Breast epithelium (tissue), 4 donors: ENCODE data around the gene ATP2C1. TPM values are rescaled to one million over a fixed set of nuclear protein-coding genes. Genes with fewer than 3 reads are reported as not detected.
"Not testable (repeated sequence)": the region's sequence is repeated elsewhere in the genome, so short reads cannot be mapped to it uniquely, and the experiment has no call there.

Experiments
- DNase-seq, 2 donors: peaks; one replicate each; pipeline ENCODE4 v3.0.0-alpha.2; 2019; ENCODE audit warnings: low spot score in 2 of 2
- H3K27ac ChIP-seq, 2 donors: fragments of 200-600 bp; sonication (generic) in 1 of 2; one replicate each; pipeline ENCODE4 v1.5.1; 2016 to 2019; ENCODE audit warnings: mild to moderate bottlenecking in 1 of 2
- H3K27me3 ChIP-seq, 2 donors: fragments of 200-600 bp; sonication (generic) in 1 of 2; one replicate each; pipeline versions ENCODE4 v1.5.1 to v1.6.0; 2017 to 2019; ENCODE audit warnings: control low read depth in 1 of 2, mild to moderate bottlenecking in 1 of 2
- H3K36me3 ChIP-seq: fragments of 200-600 bp; one replicate; pipeline ENCODE4 v1.5.1; 2019
- H3K4me1 ChIP-seq, 2 donors: fragments of 200-600 bp; sonication (generic); one replicate each; pipeline ENCODE4 v1.5.1; 2016 to 2019; ENCODE audit warnings: control low read depth in 1 of 2
- H3K4me3 ChIP-seq, 3 donors: fragments of 200-600 bp; sonication (generic); 1 replicate in 2 of 3; 2 replicates in 1 of 3; pipeline ENCODE4 v1.5.1; 2016 to 2019; ENCODE audit warnings: mild to moderate bottlenecking in 3 of 3, moderate library complexity in 2 of 3
- H3K9me3 ChIP-seq, 2 donors: fragments of 200-600 bp; sonication (generic) in 1 of 2; one replicate each; pipeline ENCODE4 v1.5.1; 2016 to 2019; ENCODE audit warnings: control low read depth in 1 of 2
- POLR2A ChIP-seq: fragments of 450-650 bp; IDR thresholded peaks from one replicate; pipeline ENCODE4 v1.6.1; 2016; ENCODE audit warnings: antibody characterized with exemption, mild to moderate bottlenecking, moderate library complexity
- POLR2AphosphoS5 ChIP-seq, 3 donors: sonication (generic); formaldehyde crosslinking; IDR thresholded peaks; one replicate each; pipeline ENCODE4 v1.6.1; 2017; ENCODE audit warnings: antibody characterized with exemption in 3 of 3
- intact Hi-C: fragments of 100-400 bp; cut with DNase I; formaldehyde crosslinking; loops from one replicate; pipeline ENCODE4 v1.15.1; 2023; ENCODE audit warnings: low total_unique reads
- total RNA-seq, 3 donors: library from RNA; depleted of rRNA; stranded (reverse); fragments of >200 nt; gene quantifications; one replicate each; pipeline ENCODE4 v1.1.0, GENCODE V29; 2016
- TF ChIP-seq, protein P1 (sequence below), 3 donors: fragments of 450-650 bp; IDR thresholded peaks; one replicate each; pipeline ENCODE4 v1.5.1; 2016 to 2017; ENCODE audit warnings: antibody characterized with exemption in 3 of 3, mild to moderate bottlenecking in 3 of 3, moderate library complexity in 3 of 3

The ATP2C1 gene
- total RNA-seq, 3 donors from 2014 or later, result 59.4 to 76.4 (median 76.2) TPM

DNA sequence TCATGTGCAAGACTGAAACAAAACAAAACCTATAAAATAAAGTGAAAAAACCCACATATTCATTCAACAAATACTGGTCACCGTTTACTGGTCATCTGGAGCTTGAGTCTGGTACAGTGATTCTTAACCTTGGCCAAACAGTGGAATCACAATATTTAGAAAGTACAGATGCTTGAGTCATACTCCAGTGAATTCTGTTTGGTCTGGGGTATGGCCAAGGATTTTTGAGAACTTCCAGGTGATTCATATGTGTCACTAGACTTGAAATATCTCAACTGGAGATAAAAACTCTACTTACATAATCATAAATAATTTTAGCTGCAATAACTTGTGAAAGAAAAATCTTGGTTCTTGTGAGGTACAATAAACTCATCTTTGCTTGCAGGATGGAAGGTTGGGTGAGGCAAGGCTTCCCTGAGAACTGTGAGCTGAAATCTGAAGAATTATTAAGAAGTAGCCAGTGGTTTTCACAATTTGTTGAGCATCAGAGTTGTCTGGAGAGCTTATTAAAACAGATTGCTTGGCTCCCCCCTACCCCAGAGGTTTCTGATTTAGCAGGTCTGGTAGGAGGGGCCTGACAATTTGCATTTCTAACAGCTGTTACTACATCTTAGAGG is 142.4 kb downstream of the ATP2C1 start:
- TF ChIP-seq POLR2A (no peak), POLR2AphosphoS5 (IDR thresholded peaks at IDR 0.05) (no peak)
- TF ChIP-seq, protein P1, sequence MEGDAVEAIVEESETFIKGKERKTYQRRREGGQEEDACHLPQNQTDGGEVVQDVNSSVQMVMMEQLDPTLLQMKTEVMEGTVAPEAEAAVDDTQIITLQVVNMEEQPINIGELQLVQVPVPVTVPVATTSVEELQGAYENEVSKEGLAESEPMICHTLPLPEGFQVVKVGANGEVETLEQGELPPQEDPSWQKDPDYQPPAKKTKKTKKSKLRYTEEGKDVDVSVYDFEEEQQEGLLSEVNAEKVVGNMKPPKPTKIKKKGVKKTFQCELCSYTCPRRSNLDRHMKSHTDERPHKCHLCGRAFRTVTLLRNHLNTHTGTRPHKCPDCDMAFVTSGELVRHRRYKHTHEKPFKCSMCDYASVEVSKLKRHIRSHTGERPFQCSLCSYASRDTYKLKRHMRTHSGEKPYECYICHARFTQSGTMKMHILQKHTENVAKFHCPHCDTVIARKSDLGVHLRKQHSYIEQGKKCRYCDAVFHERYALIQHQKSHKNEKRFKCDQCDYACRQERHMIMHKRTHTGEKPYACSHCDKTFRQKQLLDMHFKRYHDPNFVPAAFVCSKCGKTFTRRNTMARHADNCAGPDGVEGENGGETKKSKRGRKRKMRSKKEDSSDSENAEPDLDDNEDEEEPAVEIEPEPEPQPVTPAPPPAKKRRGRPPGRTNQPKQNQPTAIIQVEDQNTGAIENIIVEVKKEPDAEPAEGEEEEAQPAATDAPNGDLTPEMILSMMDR (IDR thresholded peaks at IDR 0.05), result no peak
- Histone ChIP-seq H3K27me3 (no peaks in the 10 kb centered on the region), H3K4me1 (no peaks in the 10 kb centered on the region), H3K27ac (no peak overlapping the region), H3K9me3 (no peaks in the 10 kb centered on the region), H3K4me3 (no peak overlapping the region), H3K36me3 (no peaks in the 10 kb centered on the region)
- intact Hi-C loops, result no loop called here
- DNase-seq, result no peak

DNA sequence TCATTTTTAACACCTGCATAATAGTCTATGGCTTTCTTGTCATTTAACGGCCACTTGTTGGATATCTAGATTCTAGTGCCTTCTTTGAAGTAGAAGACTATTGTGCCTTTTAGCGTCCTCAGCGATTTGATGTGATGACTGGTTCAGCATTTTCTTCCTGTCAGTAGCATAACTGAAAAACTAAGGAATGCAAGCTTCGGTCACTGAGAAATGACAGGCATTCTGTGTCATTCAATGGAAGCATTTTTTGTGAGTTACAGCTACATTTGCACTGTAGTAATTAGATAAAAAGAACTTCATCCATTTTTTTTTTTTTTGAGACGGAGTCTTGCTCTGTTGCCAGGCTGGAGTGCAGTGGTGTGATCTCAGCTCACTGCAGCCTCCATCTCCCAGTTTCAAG is 143.1 kb downstream of the ATP2C1 start:
- Histone ChIP-seq H3K9me3 (no peaks in the 10 kb centered on the region), H3K36me3 (no peaks in the 10 kb centered on the region), H3K4me1 (no peaks in the 10 kb centered on the region), H3K27ac (no peak overlapping the region), H3K4me3 (no peak overlapping the region), H3K27me3 (no peaks in the 10 kb centered on the region)
- intact Hi-C loops, result no loop called here
- no peak for DNase-seq
- TF ChIP-seq POLR2AphosphoS5 (IDR thresholded peaks at IDR 0.05), result no peak
- TF ChIP-seq POLR2A, result no peak
- TF ChIP-seq, protein P1 (IDR thresholded peaks at IDR 0.05), result no peak

DNA sequence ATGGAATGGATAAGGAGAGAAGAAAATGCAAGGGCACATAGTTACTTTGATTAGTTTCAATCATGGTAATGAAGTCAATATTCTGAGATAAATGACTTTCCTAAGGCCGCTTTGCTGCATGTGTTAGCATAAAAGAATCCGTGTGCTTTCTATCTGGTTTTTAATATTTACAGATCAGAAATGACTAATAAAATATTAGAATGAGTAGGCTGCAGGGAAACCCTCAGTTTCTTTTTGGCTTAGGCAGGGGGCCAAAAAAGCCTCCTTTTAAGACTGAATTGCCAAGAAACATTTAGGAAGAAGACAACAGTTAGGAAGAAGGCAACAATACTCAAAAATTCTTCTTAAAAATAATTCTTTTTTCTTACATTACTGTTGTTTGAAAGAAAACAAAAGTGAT is 144.4 kb downstream of the ATP2C1 start:
- intact Hi-C loops, result no loop called here
- H3K9me3 ChIP-seq, result no peaks in the 10 kb centered on the region

DNA sequence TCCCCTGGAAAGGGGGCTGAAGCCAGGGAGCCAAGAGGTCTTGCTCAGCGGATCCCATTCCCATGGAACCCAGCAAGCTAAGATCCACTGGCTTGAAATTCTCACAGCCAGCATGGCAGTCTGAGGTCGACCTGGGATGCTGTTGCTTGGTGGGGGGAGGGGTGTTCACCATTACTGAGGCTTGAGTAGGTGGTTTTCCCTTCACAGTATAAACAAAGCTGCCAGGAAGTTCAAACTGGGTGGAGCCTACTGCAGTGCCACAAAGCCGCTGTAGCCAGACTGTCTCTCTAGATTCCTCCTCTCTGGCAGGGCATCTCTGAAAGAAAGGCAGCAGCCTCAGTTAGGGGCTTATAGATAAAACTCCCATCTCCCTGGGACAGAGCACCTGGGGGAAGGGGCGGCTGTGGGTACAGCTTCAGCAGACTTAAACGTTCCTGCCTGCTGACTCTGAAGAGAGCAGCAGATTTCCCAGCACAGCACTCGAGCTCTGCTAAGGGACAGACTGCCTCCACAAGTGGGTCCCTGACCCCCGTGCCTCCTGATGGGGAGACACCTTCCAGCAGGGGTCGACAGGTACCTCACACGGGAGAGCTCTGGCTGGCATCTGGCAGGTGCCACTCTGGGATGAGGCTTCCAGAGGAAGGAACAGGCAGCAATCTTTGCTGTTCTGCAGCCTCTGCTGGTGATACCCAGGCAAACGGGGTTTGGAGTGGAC is 148.5 kb downstream of the ATP2C1 start:
- H3K27ac ChIP-seq, intact Hi-C loops, DNase-seq, H3K27me3 ChIP-seq, H3K4me3 ChIP-seq, H3K9me3 ChIP-seq, H3K4me1 ChIP-seq, H3K36me3 ChIP-seq: not testable (repeated sequence)

More for the DNA sequence above, 144.4 kb downstream of the ATP2C1 start:
- H3K4me1 ChIP-seq, result no peaks in the 10 kb centered on the region
- TF ChIP-seq POLR2AphosphoS5 (IDR thresholded peaks at IDR 0.05), result no peak
- no peak for TF ChIP-seq POLR2A
- TF ChIP-seq, protein P1 (IDR thresholded peaks at IDR 0.05), result no peak
- no peak overlapping the region for H3K4me3 ChIP-seq
- no peak for DNase-seq
- H3K36me3 ChIP-seq, result no peaks in the 10 kb centered on the region
- H3K27ac ChIP-seq, result no peak overlapping the region
- no peaks in the 10 kb centered on the region for H3K27me3 ChIP-seq

GRCh38 chr3:131047582-131047981 is 153.7 kb downstream of the ATP2C1 start:
- H3K4me1 ChIP-seq, result no peaks in the 10 kb centered on the region
- TF ChIP-seq POLR2AphosphoS5 (IDR thresholded peaks at IDR 0.05), result no peak
- TF ChIP-seq POLR2A, result no peak
- TF ChIP-seq, protein P1 (IDR thresholded peaks at IDR 0.05), result no peak
- no peaks in the 10 kb centered on the region for H3K9me3 ChIP-seq
- no peak overlapping the region for H3K27ac ChIP-seq
- H3K4me3 ChIP-seq, result no peak overlapping the region
- H3K27me3 ChIP-seq, result no peaks in the 10 kb centered on the region
- no peak for DNase-seq
- no peaks in the 10 kb centered on the region for H3K36me3 ChIP-seq
- intact Hi-C loops, result no loop called here
